Measurements from ENCODE around the gene TP53I11.

Gene TP53I11

GRCh38 chr11:44911029-44911814 lies 39.5 kb downstream of the TP53I11 start:
- DNase-seq: peak; percentile 86

GRCh38 chr11:44910591-44910990 lies 40.1 kb downstream of the TP53I11 start:
- DNase-seq: no peak

DNA sequence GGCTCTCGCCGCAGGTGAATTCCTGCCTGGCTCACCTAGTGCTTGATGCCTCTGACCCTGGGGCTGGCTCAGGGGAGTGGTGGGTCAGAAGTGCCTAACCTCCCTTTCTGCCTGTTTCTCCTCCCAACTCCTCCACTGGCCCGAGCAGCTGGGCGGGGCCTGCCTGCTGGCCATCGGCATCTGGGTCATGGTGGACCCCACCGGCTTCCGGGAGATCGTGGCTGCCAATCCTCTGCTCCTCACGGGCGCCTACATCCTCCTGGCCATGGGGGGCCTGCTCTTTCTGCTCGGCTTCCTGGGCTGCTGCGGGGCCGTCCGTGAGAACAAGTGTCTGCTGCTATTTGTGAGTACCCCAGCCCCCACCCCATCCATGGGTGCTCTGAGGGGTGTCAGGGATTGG lies 41.1 kb downstream of the TP53I11 start:
- DNase-seq: no peak

- DNase-seq: no peak
Observed at GRCh38 chr11:44906649-44907048, 44.0 kb downstream of the TP53I11 start.

DNA sequence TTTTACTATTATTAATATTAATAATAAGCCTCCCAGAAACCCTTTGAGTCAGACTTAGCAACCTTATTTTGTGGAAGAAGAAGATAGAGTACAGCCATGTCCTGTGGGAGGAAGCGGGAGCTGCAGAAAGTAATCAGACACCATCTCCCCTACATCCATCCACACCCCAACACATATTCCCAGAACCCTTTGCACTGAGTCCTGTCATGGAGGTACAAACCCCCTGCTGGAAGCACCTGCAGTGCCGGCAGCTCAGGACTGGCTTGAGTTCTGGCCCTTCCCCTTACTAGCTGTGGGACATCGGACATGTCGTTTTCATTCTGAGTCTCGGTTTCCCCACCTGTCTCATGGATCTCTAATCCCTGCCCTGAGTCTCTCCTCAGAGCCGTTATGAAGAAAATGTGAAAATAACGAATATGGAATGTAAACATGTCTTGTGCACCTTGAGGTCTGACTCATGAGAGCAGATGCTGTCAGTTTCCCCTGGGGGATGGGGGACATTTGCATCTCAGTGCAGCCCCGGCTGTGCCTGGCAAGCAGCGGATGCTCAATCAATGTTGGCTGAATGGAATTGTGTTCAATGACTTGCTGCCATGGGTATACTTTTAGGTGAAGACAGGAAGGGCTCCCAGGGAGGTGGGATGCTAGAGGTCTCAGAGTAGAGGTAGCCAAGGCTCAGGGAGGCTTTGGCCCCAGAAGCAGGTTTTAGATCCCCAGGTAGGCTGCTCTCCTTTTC lies 45.4 kb downstream of the TP53I11 start:
- DNase-seq: no peak

GRCh38 chr11:44904261-44905020 lies 46.2 kb downstream of the TP53I11 start:
- DNase-seq: no peak

- no peak for DNase-seq
Observed at GRCh38 chr11:44903518-44903917, 47.2 kb downstream of the TP53I11 start.

- no peak for DNase-seq
Observed at GRCh38 chr11:44903035-44903434, 47.6 kb downstream of the TP53I11 start.

- no peak for DNase-seq
Observed at GRCh38 chr11:44901786-44902185, 48.9 kb downstream of the TP53I11 start.

DNA sequence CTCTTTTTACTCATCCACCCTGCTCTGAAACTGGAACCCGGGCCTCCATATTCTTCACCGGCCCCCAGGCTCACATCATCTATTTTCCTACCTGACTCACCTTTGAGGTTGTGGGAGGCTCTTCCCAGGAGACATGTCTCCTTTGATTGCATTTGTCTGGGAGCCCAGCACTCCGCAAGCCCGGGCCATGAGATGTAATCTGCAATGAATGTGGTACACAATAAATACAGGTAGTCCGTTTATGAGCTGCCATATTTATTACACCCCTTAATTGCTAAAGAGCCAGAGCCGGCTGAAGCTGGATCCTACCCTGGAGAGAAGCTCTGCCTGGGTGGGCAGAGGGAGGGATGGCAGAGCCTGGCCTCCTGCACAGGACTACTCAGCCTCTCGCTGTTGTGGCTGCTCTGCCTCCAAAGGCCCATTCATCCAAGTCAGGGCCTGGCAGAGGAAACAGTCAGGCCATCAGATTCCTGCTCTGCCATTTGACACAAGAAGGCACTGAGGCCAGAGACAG lies 49.5 kb downstream of the TP53I11 start:
- DNase-seq: no peak

- no peak for DNase-seq
Observed at GRCh38 chr11:44899959-44900358, 50.7 kb downstream of the TP53I11 start.

GRCh38 chr11:44893846-44894617 lies 56.7 kb downstream of the TP53I11 start:
- DNase-seq: peak; percentile 42

DNA sequence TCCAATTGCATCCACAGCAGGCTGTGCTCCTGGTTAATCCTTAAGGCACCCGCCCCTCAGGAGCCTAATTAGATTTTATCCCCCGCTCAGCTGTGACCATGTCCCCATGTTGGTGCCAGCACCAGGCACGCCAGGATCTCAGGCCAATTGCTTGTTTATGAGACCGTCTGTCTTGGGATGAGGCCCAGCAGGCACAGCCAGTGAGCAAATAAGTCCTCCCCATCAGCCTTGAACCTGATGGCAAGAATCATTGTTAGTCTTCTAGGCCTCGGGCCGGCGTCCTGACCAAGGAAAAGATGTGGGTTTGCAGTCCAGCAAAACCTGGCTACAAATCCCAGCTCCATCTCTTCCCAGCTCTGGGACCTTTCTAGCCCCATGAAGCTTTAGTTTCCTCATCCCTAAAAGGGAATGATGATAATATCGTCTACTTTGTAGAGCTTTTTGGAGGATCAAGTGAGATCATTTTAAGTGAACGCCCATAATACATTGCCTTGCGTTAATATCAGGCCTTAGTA lies 57.3 kb downstream of the TP53I11 start:
- DNase-seq: no peak

GRCh38 chr11:44892843-44893242 lies 57.8 kb downstream of the TP53I11 start:
- DNase-seq: no peak

DNA sequence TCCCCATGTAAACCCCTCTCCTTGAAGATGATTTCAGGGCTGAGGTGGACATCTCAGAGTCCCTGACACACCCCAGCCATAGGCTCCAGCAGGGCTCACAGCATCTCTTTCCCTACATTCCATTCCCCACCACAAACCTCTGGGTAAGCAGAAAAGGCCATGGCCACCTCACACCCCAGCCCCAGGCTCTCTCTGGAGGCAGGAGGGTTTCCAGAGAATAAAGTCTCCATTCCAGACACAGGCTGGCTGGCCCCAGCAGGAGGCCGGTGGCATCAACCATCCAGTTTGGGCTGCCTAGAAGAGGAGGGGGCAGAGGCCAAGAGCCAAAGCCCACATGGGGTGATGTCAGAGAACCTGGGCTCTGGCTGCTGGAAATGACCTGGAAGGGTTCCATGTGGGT lies 61.4 kb downstream of the TP53I11 start:
- DNase-seq: no peak

GRCh38 chr11:44887636-44888035 lies 63.0 kb downstream of the TP53I11 start:
- no peak for DNase-seq

DNA sequence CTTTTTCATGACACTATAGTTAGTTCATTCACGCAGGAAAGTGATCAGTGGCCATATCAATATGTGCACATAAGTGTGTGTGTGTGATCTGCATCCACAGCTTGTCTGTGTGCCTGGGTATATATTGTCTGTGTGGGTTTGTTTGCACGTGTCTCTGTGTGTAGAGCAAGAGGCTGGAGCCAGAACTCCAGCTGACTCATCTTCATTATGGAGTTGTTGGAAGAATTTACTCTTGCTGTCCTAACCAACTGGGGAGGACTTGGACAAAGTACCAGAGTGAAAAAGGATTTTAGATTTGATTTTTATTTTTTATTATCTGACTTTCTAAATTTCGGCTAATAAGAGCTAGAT lies 63.9 kb downstream of the TP53I11 start:
- DNase-seq: no peak

DNA sequence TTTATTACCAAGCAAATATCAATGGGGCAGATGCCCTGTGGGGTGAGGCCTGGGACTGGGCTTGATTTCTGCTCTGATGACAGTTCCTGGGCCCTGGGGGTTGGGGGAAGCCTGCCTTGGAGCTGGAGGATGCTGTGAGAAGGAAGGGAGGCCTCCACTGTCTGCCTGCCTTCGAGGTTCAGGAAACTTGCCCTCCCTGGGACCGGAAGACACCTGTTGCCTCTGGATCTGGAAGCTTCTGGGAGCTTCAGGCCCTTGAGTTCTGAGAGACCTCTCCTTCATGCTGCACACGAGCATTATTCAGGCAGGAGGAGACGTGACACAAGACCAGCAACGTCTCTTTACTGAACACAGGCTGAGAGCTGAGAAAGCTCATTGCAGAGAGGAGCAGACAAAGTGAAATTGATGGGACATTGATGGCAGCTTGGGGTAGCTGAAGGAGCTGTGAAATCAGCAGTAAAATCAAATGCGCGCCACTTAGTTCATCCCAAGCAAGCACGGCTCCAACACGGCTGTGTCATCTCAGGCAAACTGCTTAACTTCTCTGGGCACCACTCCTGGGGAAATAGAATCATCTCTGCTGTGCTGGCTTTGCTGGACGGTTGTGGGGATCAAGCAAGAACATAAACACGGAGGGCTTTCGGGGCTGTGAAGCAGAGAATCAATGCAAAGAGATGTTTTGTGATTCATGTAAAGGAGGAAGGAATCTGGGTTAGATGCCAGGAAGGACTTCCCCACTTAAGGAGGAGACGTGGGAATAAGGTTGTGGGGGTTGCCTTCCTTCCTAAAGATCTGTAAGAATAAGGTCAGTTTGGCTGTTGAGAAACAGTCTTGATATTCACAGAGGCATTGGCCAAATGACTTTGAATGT lies 64.5 kb downstream of the TP53I11 start:
- DNase-seq: no peak

DNA sequence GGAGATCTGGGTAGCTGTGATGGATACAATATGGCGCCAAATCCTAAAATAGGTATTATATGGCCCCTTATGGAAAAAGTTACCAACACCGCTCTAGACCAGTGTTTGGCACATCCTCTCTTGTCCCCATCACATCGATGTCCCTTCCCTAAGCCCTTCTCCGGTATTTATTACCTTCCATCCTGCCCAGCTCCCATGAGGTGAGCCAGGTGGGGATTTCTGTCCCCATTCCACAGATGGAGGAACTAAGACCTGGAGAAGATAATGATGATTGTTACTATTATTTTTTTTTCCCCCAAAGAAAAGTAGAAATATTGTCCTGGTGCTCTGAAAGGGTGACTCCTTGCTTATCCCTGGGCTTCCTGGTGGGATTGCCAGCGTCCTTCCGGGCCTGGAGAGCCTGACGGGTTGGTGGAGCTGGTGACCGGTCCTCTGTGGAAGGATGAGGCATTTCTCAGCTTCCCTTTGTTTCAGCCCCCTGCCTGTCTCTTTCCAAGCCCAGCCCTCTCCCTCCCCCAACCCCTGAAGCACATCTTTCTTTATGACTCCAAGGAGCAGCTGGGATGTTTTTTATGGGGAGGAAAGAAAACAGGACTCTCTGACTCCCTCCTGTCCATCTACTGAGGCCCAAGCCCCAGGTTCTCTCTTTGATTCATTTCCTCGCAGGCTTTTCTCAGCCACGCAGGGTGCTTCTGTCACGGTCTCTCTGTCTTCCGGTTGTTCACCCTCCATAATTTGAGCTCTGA lies 65.4 kb downstream of the TP53I11 start:
- no peak for DNase-seq

DNA sequence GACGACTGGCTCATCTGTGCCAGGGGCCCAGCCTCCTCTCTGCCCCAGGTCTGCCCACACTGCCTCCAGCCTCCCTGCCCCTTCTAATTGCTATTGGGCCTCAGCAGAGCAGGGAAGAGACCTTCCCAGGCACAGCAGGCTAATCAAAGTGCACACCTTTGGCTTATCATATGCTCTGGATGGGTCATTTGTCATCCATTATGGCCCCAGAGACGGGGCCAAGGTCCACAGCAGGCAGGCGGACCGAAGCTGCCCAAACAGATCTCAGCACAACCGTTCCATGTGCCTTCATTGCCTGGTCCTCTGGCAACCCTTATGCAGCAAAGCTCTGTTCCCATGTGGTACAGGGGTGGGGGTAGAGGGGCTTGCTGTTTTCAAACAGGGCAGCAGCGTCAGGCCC lies 66.6 kb downstream of the TP53I11 start:
- no peak for DNase-seq

DNA sequence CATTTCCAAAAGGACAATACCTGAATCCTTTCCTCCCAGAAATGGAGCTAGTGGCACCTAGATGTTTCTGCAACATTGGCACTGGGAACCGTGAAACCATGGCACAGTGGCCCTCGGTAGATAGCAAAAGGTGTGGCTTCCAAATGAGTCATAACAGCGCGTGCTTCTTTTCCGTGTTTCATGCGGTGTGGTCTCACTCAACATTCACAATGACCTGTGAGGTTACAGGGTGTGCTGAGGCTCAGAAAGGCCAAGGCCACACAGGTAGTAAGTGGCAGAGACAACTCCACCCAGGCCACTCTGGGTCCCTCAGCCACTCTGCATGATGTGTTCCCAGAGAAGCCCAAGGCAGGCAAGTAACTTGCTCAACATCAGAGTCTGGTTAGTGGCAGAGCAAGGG lies 67.4 kb downstream of the TP53I11 start:
- DNase-seq: no peak
